GM19467 (cell line): Measurements from ENCODE around the gene CTNND2.
A peak's percentile ranks its signal among the peaks of the same experiment; 100 is the strongest.

Experiments
- ATAC-seq: cut with Tn5 transposase; IDR thresholded peaks from one replicate; pipeline ENCODE4 v1.9.1; 2021; ENCODE audit warnings: mild to moderate bottlenecking, moderate library complexity; ENCODE audit not compliant: unreplicated experiment

The CTNND2 gene

DNA sequence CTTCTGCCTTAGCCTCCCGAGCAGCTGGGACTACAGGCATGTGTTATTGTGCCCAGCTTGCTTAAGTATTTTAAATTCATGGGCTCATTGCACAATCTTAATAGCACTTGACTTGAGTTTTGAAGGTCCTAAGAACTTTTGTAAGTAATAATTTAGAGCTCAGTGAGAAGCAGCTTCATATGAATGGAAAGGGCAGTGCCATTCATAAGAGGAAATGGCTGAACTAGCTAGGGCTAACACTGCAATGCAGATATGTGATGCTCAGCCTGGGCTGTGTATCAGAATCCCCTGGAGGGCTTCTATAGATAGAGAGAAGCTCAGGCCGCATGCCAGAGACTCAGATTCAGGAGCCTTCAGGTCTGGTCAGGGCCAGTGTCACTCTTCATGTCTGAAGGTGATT is 847.7 kb downstream of the CTNND2 start:
- no peak for ATAC-seq

DNA sequence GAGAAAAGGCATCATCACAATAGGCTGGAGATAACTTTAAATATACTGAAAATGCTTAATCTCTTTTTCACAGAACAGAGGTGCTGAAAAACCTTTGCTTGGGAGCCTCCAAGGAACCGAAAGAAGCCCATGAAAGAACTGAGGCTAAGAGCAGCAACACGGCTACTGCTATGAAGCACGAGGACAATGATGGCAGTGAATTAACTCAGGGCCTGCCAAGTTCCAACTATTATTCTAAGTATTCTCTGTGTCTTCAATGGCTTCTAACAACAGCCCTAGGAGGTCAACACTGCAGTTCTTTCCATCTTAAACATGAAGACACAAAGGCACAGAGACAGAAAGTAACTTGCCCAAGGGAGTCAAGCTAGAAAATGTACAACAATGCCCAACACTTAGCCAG is 850.2 kb downstream of the CTNND2 start:
- no peak for ATAC-seq

DNA sequence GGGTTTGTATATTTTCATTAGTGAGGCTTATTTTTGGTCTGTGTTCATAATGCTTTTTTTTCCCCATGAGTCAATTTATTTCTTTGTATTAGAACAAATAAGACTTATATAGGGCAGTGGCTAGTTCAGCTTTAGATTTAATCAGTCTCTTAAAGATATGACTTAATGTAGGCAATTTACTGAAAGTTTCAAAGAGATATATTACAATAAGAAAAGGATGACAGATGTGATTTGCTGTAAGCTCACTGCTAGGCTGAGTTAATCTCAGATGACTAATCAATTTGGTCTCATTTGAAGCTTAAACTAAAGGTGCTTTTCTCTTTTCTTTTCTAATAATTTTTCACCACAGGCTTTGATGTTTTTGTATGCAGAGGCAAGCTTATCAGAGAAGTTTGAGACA is 851.4 kb downstream of the CTNND2 start:
- ATAC-seq, result no peak

DNA sequence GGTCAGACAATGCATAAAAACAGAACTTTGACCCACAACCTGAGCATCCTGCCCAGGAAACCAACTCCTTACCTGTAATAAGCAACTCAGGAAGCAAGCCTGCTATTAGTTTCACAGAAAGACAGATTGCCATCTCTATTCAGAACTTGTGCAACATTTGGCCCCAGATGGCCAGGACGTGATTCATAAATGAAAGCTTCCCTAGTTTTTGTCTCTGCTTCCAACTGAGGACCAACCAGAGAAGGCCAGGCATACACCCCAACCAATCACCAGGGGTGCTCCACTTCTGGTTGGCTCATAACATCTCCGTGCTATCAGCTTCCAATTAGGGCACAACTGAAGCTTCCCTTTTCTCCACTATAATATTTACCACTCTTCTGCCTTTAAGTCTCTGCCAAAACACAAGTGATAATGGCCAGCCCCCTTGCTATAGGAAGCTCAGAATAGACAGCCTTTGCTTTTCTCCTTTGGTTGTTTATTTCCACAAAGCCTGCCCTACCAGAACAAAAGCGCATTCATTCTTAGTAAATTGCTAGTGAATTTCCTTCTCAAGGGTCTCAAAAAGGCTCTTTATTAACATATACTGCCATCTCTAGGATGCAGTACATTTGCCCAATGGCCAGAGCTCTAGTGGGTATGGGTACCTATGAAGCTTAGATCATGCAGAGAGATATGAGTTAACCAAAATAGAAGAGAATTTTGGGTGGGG is 853.5 kb downstream of the CTNND2 start:
- peak; percentile 39 for ATAC-seq

DNA sequence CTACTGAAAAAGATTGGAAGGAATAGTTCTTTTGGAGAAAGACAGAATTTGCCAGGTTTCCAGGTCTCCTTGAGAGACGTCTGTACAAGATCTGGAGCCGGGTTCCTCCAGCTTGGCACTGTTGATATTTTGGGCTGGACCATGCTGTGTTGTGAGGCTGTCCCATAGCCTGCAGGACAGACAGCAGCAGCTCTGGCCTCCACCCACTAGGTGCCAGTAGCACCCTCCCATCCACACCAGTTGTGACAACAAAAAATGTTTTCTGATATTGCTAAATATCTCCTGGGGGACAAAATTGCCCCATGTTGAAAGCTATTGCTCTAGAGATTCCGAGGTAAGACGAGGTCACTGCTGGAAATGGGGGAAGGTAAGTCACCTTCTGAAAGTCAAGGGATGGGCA is 855.5 kb downstream of the CTNND2 start:
- ATAC-seq, result no peak

DNA sequence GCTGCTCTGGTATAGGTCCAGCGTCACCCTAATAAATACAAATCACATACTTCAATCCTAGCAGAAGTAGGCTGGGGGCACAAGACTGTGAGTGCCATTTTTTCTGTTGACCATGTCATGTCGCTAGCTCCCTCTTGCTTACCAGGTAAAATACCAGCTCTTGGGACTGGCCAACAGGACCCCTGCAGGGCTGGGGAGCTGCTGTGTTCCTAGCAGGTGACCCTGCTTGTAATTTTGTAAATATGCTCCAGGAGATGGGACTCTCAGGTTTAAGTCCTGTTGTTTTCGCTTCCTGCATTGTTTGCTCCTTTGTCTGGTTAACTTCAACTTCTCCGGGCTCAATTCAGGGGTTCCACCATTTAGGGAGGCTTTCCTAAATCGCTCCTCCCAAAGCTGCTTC is 856.6 kb downstream of the CTNND2 start:
- no peak for ATAC-seq

DNA sequence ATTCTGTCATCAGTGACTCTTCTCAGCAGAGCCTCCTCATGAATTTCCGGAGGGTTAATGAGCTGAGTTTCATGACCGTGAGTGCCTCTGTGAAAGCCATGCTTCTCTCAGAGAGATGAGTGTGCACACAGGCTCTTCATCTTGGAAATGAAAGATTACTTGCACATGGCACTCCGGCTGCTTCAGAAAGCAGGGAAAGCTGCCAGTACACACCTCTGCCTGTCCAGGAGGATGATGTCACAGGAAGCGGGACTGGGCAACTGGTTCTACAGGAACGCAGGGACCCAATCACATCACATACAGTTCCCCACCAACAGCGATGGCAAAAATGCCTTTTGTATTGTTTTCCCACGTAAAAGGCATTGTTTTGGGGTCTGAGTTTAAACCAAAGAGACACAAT is 857.2 kb downstream of the CTNND2 start:
- ATAC-seq, result no peak

DNA sequence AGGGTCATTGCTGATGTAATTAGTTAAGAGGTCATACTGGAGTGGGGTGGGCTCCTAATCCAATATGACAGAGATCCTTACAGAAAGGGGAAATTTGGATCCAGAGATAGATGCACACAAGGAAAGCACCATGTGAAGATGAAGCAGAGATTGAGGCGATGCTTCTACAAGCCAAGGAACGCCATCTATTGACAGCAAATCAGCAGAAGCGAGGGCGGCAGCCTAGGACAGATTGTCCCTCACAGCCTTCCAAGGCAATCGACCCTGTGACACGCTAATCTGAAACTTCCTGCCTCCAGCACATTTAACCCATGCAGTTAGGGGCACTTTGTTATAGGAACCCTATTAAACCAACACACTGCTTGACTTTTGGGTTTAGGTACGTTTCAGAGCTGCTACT is 858.1 kb downstream of the CTNND2 start:
- ATAC-seq, result no peak

DNA sequence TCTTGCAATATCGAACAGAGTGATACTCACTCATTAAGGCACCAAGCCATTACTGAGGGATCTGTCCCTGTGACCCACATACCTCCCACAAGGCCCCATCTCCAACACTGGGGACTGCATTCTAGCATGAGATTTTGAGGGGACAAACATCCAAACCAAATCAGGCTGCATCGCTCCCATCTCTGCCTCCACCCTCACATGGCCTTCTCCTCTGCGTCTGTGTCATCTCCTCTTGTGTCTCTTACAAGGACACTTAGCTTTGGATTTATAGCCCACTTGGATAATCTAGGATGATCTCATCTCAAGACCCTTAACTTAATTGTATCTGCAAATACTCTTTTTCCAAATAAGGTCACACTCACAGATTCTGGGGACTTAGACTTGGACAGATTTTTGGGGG is 858.8 kb downstream of the CTNND2 start:
- no peak for ATAC-seq

DNA sequence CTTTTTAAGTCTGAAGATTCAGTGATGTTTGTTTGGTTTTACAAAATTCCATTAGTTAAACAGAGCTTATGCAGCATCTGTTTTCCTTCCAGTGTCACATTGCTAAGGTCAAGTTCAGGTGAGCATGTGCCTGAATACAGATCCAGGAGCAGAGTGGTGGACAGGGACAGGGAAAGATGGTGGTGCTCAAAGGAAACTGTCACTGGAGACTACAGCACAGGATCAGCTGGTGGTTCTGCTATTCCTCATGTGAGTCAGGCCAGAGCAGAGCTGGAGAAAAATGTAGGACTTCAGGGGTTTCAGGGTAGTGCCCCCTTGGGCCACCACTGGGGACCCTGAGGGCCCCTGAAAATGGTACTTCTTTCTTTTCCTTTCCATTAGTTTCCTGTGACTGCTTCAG is 859.7 kb downstream of the CTNND2 start:
- ATAC-seq, result no peak

DNA sequence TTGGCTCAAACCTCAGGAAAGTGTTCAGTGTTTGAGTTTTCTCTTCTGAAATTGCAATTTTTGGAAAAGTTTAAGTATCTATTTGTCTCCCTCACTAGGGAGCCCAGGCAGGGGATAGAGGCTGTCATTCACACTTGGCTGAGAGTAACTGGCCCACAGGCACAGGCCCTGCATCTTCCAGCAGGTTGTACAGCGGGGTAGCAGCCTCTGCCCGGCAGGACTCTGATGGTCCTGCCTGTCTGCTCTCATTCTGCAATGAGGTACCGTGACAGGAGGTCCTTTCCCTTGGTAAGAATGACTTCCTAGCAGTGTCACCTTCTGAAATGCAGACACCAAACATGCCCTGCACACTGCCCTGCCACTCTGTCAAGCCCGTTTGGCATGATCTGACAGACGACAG is 860.4 kb downstream of the CTNND2 start:
- no peak for ATAC-seq

DNA sequence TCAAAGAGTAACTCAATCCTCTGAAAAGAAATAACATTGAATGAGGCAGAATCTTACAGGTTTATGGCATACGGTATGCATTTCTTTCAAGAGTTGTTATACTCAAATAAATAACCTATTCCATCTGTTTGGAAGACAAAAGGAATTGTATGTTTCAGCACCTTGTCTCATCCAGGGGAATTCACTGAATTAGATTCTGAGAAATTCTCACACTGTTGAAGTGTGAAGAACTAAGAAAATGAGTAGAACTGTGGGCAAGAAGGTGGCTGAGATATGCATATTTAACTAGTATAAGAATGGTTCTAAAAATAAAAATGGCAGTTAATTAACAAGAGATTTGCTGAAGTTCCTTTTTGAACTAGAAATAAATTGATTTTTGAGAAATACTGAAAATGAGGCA is 863.9 kb downstream of the CTNND2 start:
- ATAC-seq, result no peak

DNA sequence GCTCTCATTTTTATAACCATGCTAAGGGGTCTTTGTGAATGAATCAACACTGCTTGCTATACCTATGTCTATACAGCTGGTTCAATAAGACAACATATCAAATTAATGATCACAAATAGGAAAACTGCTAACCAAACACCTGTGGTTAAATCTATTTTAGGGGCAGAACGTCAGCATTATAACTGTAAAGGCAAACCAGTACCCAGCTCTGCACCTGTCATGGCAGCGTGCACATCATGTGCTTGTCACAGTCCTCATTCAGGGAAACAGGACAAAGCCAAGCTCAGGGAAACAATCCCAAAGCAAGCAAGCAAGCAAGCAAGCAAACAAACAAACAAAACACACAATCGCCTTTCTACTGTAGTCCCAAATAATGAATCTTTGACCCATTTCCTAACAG is 865.5 kb downstream of the CTNND2 start:
- ATAC-seq, result no peak

DNA sequence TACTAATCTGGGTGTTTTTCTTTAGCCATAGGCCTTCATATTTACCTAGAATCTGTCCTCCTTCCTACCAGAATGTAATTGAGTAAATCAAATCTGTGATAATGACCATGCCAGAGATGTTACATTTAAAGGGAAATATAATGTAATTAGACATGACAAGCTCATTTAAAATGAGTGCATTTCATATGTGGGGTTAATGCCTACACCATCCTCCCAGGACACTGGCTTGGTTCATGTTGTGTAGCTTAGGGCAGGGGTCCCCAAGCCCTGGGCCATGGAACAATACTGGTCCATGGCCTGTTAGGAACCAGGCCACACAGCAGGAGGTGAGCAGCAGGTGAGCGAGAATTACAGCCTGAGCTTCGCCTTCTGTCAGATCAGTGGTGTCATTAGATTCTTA is 866.3 kb downstream of the CTNND2 start:
- ATAC-seq, result no peak

DNA sequence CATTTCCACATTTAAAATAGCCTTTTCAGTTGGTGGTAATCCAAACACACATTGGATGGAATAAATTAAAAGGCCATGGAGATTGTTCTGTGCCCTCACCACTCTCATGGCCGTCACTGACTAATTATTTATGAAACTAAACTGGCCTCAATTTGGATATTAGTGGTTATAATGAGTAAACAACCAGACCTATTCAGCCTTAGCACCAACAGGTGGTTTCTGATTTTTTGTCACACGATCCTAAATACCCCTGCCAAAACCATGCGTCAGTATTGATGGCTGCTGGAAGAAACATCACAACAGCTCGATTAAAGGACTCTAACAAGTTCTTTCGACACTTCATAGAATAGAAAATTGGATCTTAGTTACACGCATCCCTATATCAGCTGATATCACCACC is 867.2 kb downstream of the CTNND2 start:
- peak; percentile 63 for ATAC-seq

DNA sequence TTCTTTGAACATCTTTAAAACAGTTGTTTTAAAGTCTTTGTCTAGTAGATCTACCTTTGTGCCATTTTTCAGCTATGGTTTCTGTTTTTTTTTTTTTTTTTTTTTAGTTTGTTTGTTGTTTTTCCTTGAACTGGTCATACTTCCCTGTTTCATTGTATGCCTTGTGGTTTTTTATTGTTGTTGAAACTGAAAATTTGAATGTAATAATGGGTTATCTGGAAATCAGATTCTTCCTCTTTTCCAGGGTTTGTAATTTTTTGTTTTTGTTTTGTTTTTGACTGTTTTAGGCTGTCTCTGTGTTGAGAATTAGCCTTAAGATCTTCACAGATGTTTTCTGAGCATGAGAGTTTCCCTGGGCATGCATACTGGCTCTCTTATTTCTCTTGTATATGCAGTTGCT is 873.6 kb downstream of the CTNND2 start:
- ATAC-seq, result no peak

DNA sequence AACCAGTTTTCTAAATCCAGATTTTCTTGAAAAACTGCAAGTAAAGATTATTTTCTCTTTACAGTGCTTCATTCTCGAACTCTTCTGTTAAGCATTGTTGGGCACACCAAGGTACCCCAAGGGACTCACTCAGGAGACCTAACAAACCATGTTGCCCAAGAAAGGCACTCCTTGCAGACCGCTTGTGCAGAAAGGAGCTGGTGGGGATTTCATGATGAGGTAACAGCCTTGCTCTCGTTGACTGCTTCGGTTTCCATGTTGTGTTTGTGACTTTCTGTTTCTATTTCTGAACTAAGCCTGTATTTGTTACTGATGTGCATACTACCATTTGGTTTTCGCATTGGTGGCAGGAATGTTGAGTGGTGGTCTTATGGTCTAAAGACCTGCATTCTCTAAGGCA is 876.6 kb downstream of the CTNND2 start:
- ATAC-seq, result peak; percentile 64

DNA sequence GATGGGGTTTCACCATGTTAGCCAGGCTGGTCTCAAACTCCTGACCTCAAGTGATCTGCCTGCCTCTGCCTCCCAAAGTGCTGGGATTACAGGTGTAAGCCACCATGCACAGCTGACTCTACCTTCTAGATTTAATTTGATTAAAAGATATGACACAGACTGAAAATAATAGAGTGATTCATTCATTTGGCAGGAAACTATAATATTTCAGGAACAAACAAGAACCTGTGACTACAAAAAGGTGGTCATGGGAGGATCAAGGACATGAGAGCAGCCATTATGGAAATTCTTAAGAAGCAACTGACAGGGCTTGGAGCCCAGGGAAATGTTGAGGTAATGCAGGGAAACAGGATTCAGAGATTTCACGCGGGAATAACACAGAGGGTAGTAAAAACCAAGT is 877.7 kb downstream of the CTNND2 start:
- no peak for ATAC-seq

DNA sequence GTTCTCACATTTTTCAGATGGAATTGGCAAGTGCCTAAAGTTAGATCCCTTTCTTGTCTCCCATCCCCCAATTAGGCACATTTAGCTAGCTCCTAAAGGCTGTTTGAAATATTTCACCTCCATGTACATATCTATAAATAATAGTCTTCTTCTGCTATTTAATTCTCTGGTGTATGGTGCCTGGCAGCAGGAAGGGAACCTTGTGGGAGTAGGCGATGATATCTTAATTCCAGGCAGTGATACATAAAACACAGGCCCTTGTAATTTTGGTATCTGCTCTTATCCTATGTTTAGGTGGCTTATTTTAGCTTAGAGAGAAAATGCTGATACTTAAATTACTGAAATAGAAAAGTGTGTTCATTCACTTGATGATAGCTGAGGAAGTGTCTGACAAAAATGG is 880.3 kb downstream of the CTNND2 start:
- ATAC-seq, result no peak

DNA sequence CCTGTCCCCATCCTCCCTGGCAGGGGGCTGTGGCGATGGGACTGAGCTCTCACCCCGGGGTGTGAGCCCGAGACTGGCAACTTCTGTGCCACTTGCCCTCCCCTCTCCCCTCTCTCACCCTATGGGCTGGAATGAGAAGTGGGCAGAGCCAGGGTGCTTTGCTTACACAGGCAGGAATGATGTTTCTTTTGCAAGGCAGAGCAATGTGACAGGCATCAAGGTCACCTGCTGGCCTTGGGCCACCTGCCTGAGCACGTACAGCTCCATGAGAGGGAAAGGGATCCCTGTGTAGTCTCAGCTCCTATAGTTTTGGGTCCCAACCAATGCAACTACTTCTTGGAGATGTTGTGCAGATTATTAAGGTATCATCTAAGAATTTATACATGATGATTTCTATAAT is 890.5 kb downstream of the CTNND2 start:
- ATAC-seq, result no peak

DNA sequence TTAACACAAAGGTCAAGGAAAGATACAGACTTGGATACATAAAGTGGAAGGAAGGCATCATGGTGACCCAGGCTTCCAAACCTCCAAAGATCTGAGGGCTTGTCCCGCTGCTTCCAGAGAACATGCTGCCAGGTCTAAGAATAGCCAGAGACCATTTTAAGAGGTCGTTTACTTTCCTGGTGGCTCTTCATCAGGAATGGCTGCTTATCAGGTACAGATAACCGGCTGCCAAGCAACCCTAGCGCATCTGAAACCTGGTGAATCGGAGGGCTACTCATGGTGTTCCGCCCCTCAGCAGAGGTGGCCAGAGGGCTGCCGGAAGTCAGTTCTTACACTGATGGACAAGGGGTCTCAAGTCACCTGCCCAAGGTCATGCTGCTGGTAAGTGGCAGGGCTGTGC is 892.0 kb downstream of the CTNND2 start:
- no peak for ATAC-seq

DNA sequence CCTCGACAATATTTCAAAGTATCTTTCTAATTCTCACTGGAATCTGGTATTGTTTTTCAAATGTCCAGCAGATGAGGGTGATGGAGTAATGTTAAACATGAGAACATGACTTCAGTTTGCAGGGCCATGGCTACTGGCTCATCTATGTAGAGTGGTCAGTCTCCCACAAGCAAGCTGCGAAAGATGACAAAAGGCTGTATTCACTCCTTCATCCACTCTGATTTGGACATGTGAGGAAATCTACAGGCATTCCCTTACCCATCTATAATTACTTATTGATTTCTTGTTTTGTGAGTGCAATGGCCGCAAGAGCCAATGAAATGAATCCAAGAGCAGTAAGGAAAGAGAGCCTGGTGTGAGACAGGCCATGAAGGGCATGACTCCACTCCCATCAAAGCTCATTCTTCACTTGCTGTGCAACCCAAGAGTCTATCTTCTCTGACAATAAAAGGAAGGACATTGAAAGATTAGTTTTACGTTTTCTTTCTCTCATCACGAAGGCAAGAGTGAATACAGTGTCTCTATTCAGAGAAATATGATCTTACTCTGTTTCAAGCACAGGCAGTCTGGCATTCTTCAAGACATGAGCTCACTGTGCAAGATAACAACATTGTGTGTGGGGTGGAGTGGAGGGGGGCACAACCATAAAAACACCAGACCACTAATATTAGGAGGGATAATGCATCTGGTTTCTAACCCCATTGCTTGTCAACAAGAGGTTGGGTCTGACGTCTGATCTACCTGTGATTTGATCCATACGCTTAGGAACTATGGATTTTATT is 893.6 kb downstream of the CTNND2 start:
- ATAC-seq, result no peak

DNA sequence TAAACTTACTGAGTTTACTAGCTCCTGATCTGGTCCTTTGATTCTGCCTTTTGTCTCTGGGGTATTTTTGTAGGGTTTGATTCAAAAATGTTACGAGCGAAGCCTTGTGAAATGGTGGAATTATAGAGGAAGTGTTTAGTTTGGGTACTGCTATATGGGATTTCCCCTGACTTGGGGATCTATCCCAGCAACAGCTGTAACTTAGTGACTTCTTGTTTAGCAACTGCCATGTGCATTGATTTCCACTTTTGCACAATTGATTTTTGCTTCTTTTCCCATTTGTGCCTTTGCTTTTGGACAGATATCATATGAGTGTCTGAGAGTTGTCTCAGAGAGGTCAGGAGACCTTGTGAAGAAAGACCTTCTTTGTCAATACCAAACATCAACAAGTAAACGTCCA is 894.7 kb downstream of the CTNND2 start:
- no peak for ATAC-seq
